SH-SY5Y (cell line): ENCODE results near the gene UBAC1.

Source experiments
- GATA2 ChIP-seq: IDR thresholded peaks from 2 replicates; pipeline ENCODE4 v1.6.1; 2011; ENCODE audit warnings: mild to moderate bottlenecking, low read depth, low read length
- GATA3 ChIP-seq: IDR thresholded peaks from 2 replicates; pipeline ENCODE4 v1.6.1; 2011; ENCODE audit warnings: low read depth, mild to moderate bottlenecking, low read length, moderate library complexity

- TF ChIP-seq GATA2 (no peak), GATA3 (no peak)
Measured at GRCh38 chr9:135963938-135964337, 2.8 kb upstream of the UBAC1 start.
